GM20000 (cell line): ENCODE data around the gene TMCO1.

Experiments used
- DNase-seq: peaks from one replicate; pipeline ENCODE4 v3.0.0; 2012; ENCODE audit warnings: low spot score
- TF ChIP-seq, protein P1 (sequence below): IDR thresholded peaks from 2 replicates; pipeline ENCODE4 v1.5.1; 2012; ENCODE audit warnings: mild to moderate bottlenecking, control low read depth; ENCODE audit errors: extremely low read depth, missing control alignments

TMCO1 gene

DNA sequence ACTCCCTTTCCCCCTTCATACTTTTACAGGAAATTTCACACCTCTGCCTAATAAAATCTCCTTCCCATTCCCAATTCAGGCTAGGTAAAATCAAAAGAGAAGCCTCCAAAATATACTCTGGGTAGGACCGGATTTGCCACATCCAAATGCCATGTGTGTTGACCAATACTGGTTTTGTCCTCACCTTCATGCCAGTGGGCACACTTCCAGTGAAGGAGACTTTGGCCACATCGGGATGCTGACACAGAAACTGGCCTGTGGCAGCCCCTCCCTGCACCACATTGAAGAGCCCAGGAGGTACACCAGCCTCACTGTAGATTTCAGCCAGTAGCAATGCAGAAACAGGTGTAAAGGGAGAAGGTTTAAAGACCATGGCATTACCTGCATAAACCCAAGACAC, 88.4 kb downstream of the TMCO1 start:
- DNase-seq = no peak
- TF ChIP-seq, protein P1, sequence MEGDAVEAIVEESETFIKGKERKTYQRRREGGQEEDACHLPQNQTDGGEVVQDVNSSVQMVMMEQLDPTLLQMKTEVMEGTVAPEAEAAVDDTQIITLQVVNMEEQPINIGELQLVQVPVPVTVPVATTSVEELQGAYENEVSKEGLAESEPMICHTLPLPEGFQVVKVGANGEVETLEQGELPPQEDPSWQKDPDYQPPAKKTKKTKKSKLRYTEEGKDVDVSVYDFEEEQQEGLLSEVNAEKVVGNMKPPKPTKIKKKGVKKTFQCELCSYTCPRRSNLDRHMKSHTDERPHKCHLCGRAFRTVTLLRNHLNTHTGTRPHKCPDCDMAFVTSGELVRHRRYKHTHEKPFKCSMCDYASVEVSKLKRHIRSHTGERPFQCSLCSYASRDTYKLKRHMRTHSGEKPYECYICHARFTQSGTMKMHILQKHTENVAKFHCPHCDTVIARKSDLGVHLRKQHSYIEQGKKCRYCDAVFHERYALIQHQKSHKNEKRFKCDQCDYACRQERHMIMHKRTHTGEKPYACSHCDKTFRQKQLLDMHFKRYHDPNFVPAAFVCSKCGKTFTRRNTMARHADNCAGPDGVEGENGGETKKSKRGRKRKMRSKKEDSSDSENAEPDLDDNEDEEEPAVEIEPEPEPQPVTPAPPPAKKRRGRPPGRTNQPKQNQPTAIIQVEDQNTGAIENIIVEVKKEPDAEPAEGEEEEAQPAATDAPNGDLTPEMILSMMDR = no peak

DNA sequence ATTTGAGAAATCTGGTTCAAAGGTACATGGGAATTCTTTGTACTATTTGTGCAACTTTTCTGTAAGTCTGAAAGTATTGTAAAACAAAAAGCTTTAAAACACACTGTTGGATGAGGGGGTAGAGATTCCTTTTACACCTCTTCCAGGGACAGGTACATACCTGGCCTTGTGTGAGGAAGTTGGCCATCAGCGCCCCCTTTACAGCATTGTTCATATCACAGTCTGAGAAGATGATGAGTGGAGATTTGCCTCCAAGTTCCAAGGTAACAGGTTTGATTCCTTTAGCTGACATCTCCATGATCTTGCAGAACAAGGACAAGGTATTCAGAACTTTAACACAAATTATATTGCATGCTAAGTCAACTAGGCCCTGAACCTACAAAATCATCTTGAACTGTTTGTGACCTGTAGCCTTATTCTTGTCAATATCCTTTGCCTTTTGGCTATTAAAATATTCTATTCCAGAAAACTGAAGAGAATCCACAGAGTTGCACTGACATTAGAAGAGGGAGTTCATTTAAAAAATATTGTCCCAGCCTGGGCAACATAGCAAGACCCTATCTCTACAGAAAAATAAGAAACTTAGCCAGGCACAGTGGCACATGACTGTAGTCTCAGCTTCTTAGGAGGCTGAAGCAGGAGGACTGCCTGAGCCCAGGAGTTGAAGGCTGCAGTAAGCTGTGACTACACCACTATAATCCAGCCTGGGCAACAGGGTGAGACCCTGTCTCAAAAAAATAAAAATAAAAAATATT, 89.2 kb downstream of the TMCO1 start:
- DNase-seq = no peak
- TF ChIP-seq, protein P1 = no peak

DNA sequence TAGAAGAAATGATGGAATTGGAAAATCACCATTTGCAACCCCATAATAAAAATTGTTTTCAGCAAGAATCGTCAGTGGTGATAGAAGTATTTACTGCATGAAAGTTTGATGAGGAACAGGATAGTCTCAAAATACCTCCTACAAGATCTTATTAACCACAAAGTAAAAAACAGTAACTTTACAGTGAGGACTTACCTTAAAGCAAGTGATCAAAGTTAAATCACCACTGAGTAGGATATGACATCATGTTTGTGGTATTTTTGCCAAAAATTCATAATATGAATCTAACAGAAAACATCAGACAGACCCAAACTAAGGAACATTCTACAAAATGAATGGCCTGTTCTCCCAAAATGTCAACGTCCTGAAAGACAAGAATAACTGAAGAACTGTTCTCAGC, 90.2 kb downstream of the TMCO1 start:
- DNase-seq = no peak
- TF ChIP-seq, protein P1 = no peak
